ENCODE measurements around the gene INSM1. TPM values are rescaled to one million over a fixed set of nuclear protein-coding genes. Genes with fewer than 3 reads are reported as not detected.

The INSM1 gene
- total and polyA plus RNA-seq, 10 of the 15 experiments (the other 5 are each of a cell fraction or from before 2014, with no cell fraction given) = 0.03 to 0.11 (median 0.04) TPM; not detected in 7

- no peak for TF ChIP-seq E2F8 (IDR thresholded peaks at IDR 0.05; ENCODE audit: low read depth, partially characterized antibody)
These were observed 36.7 kb downstream of the INSM1 start (continued) for GRCh38 chr20:20404633-20405032.

GRCh38 chr20:20405623-20406022 lies 37.7 kb downstream of the INSM1 start:
- WGBS (ENCODE audit: insufficient coverage, insufficient replicate concordance, low lambda C conversion rate, missing lambda C conversion rate) = 86% methylated on average over 10 of the region's 10 CpGs
- no peak for TF ChIP-seq MLLT1 (IDR thresholded peaks at IDR 0.05)
- no peak for TF ChIP-seq JUNB (IDR thresholded peaks at IDR 0.05)
- TF ChIP-seq SREBF1 (IDR thresholded peaks at IDR 0.05; ENCODE audit: low read length) = no peak
- TF ChIP-seq SMAD5 (IDR thresholded peaks at IDR 0.05; ENCODE audit: low read depth) = no peak
- TF ChIP-seq CBX3 (IDR thresholded peaks at IDR 0.05; ENCODE audit: borderline replicate concordance, low read depth) = no peak
- no peak for TF ChIP-seq BCL3 (IDR thresholded peaks at IDR 0.05; ENCODE audit: borderline replicate concordance, insufficient read depth, low read depth, low read length, poor library complexity, severe bottlenecking)
- TF ChIP-seq PBX3 (IDR thresholded peaks at IDR 0.05; ENCODE audit: insufficient replicate concordance, low read depth, low read length) = no peak
- TF ChIP-seq EGR1 (IDR thresholded peaks at IDR 0.05; ENCODE audit: borderline replicate concordance in 1 of 2, low read depth in 2 of 2, low read length in 2 of 2) = no peak
- TF ChIP-seq ATF3 (IDR thresholded peaks at IDR 0.05; ENCODE audit: borderline replicate concordance, extremely low read depth, low read depth, low read length) = no peak
- TF ChIP-seq SREBF2 (IDR thresholded peaks at IDR 0.05; ENCODE audit: low read length) = no peak
- no peak for DNase-seq (ENCODE audit: low read depth, low spot score)
- in situ Hi-C loops (cut with MboI) = no loop called here
- intact Hi-C loops (cut with micrococcal nuclease; ENCODE audit: unreplicated experiment) = no loop called here
- H3K36me3 ChIP-seq (ENCODE audit: control insufficient read depth in 2 of 2, insufficient read depth in 2 of 2, low read length in 1 of 2) = no peaks in the 10 kb centered on the region
- ATAC-seq = no peak
- no TSS peak for BruUV-seq (replicated peaks)
- ChIA-PET CTCF (no interaction called here), POLR2A (no interaction called here), RAD21 (ENCODE audit: unreplicated experiment) (interaction anchor here (1.1 kb wide), 1 partner anchor 43 kb away, joined by 3 read pairs; no protein-coding TSS in a partner anchor), SMC1A (ENCODE audit: uncharacterized antibody, unreplicated experiment) (interaction anchor here (1.4 kb wide), 1 partner anchor 20 kb away, joined by 3 read pairs; no protein-coding TSS in a partner anchor)
- H3K27ac ChIP-seq (ENCODE audit: control insufficient read depth, insufficient read depth) = no peak overlapping the region
- H2AFZ ChIP-seq (ENCODE audit: control insufficient read depth, low read depth, low read length) = no peak overlapping the region
- no peak overlapping the region for H3K4me2 ChIP-seq (ENCODE audit: control insufficient read depth, insufficient read depth)
- no peaks in the 10 kb centered on the region for H3K79me2 ChIP-seq (ENCODE audit: control insufficient read depth, insufficient read depth, low read length)
- H4K20me1 ChIP-seq (ENCODE audit: control insufficient read depth, insufficient read depth) = no peaks in the 10 kb centered on the region
- H3K27me3 ChIP-seq (replicated peaks in 1 of 2; ENCODE audit: control insufficient read depth in 2 of 2, insufficient read depth in 2 of 2, low read length in 1 of 2) = no peaks in the 10 kb centered on the region; a peak in 1 of 4 replicates
- H3K4me1 ChIP-seq (ENCODE audit: control insufficient read depth, insufficient read depth, low read length) = no peaks in the 10 kb centered on the region
- no peak for FAIRE-seq
- H3K4me3 ChIP-seq = no peak overlapping the region
- no peak overlapping the region for H3K9ac ChIP-seq (ENCODE audit: control insufficient read depth, insufficient read depth, low read length)
- no peaks in the 10 kb centered on the region for H3K9me3 ChIP-seq (replicated peaks; ENCODE audit: control insufficient read depth, insufficient read depth, low read length)

Data from GM12878 (cell line).